RWPE2 (cell line): ENCODE data around the gene ZSCAN25.
"Not testable (repeated sequence)": the region's sequence is repeated elsewhere in the genome, so short reads cannot be mapped to it uniquely, and the experiment has no call there.

Source experiments
- ATAC-seq: fragments of 200-7000 bp; cut with Tn5 transposase; 3 replicates; pipeline ENCODE4 v1.9.1; 2021; ENCODE audit warnings: low read depth
- DNase-seq: peaks from one replicate; pipeline ENCODE4 v3.0.0-alpha.2; 2020; ENCODE audit warnings: low spot score
- H3K27ac ChIP-seq: fragments of 450-650 bp; 2 replicates; pipeline ENCODE4 v1.5.1; 2017; ENCODE audit warnings: mild to moderate bottlenecking; ENCODE audit not compliant: poor library complexity, severe bottlenecking
- H3K27me3 ChIP-seq: fragments of 250-450 bp; sonication (Bioruptor Pico); 2 replicates; pipeline ENCODE4 v1.5.1; 2021; ENCODE audit warnings: mild to moderate bottlenecking, moderate library complexity; ENCODE audit not compliant: insufficient read depth, poor library complexity, severe bottlenecking
- H3K36me3 ChIP-seq: fragments of 250-450 bp; sonication (Bioruptor Pico); 2 replicates; pipeline ENCODE4 v1.5.1; 2020; ENCODE audit warnings: low read depth, mild to moderate bottlenecking, moderate library complexity
- H3K4me1 ChIP-seq: fragments of 250-450 bp; sonication (Bioruptor Pico); 2 replicates; pipeline ENCODE4 v1.5.1; 2021; ENCODE audit warnings: mild to moderate bottlenecking, moderate library complexity; ENCODE audit not compliant: insufficient read depth, poor library complexity, severe bottlenecking
- H3K4me3 ChIP-seq: fragments of 250-450 bp; sonication (Bioruptor Pico); 2 replicates; pipeline ENCODE4 v1.5.1; 2021; ENCODE audit warnings: mild to moderate bottlenecking, moderate library complexity; ENCODE audit not compliant: severe bottlenecking
- H3K9me3 ChIP-seq: fragments of 250-450 bp; sonication (Bioruptor Pico); 2 replicates; pipeline ENCODE4 v1.5.1; 2021; ENCODE audit warnings: mild to moderate bottlenecking, moderate library complexity; ENCODE audit not compliant: severe bottlenecking
- CTCF ChIP-seq: fragments of 450-650 bp; IDR thresholded peaks from one replicate; pipeline ENCODE4 v1.5.1; 2017; ENCODE audit warnings: mild to moderate bottlenecking, moderate library complexity; ENCODE audit not compliant: poor library complexity, severe bottlenecking

The ZSCAN25 gene

GRCh38 chr7:99579281-99579955 lies 37.3 kb upstream of the ZSCAN25 start:
- Histone ChIP-seq H3K27me3 (no peaks in the 10 kb centered on the region), H3K4me1 (no peaks in the 10 kb centered on the region), H3K36me3 (peaks cover 6% of the 10 kb centered on the region), H3K27ac (no peak overlapping the region), H3K9me3 (no peaks in the 10 kb centered on the region), H3K4me3 (no peak overlapping the region)
- no peak for TF ChIP-seq CTCF
- DNase-seq, result no peak
- ATAC-seq, result no peak

- no peaks in the 10 kb centered on the region for H3K36me3 ChIP-seq
- H3K4me1 ChIP-seq, result no peaks in the 10 kb centered on the region
- H3K27ac ChIP-seq, result no peak overlapping the region
- DNase-seq (no peak), ATAC-seq (peak; percentile 67)
- TF ChIP-seq CTCF, result peak; percentile 44
- peak overlapping the region; percentile 29 for H3K4me3 ChIP-seq
- no peaks in the 10 kb centered on the region for H3K27me3 ChIP-seq
- no peaks in the 10 kb centered on the region for H3K9me3 ChIP-seq
These were observed 36.6 kb upstream of the ZSCAN25 start for GRCh38 chr7:99579956-99580777.

- peak overlapping the region; percentile 29 for H3K4me3 ChIP-seq
- DNase-seq, H3K4me1 ChIP-seq, H3K27ac ChIP-seq, H3K27me3 ChIP-seq, ATAC-seq, H3K9me3 ChIP-seq, H3K36me3 ChIP-seq: not testable (repeated sequence)
These were observed 35.9 kb upstream of the ZSCAN25 start for GRCh38 chr7:99580778-99581332.

GRCh38 chr7:99588868-99589267 lies 27.9 kb upstream of the ZSCAN25 start:
- no peak for TF ChIP-seq CTCF
- Histone ChIP-seq H3K36me3 (no peaks in the 10 kb centered on the region), H3K27ac (no peak overlapping the region), H3K4me1 (no peaks in the 10 kb centered on the region), H3K27me3 (no peaks in the 10 kb centered on the region), H3K9me3 (no peaks in the 10 kb centered on the region), H3K4me3 (no peak overlapping the region)
- DNase-seq, result no peak
- no peak for ATAC-seq

GRCh38 chr7:99594948-99595745 lies 21.6 kb upstream of the ZSCAN25 start:
- Histone ChIP-seq H3K27ac (no peak overlapping the region), H3K9me3 (no peaks in the 10 kb centered on the region), H3K4me3 (no peak overlapping the region), H3K27me3 (no peaks in the 10 kb centered on the region), H3K36me3 (no peaks in the 10 kb centered on the region), H3K4me1 (no peaks in the 10 kb centered on the region)
- no peak for ATAC-seq
- no peak for DNase-seq
- no peak for TF ChIP-seq CTCF
